GM18498 (cell line): ENCODE results near the gene SETD1B.
"Not testable (repeated sequence)": the region's sequence is repeated elsewhere in the genome, so short reads cannot be mapped to it uniquely, and the experiment has no call there.

Experiments
- ATAC-seq: cut with Tn5 transposase; IDR thresholded peaks from one replicate; pipeline ENCODE4 v1.9.1; 2021; ENCODE audit warnings: mild to moderate bottlenecking, moderate library complexity; ENCODE audit not compliant: unreplicated experiment

SETD1B gene

GRCh38 chr12:121852392-121852791, 48.6 kb downstream of the SETD1B start:
- not testable (repeated sequence) for ATAC-seq

- ATAC-seq, result no peak
Measured at GRCh38 chr12:121857322-121858246, 53.8 kb downstream of the SETD1B start.

GRCh38 chr12:121858318-121858661, 54.5 kb downstream of the SETD1B start:
- ATAC-seq, result no peak

- ATAC-seq, result no peak
Measured at GRCh38 chr12:121858662-121859572, 55.1 kb downstream of the SETD1B start, which contains the start of gene HPD. TSS of gene HPD (minus strand) at chr12:121858859. CDS start at chr12:121858823, 36 bp downstream.

- ATAC-seq, result no peak
Measured at GRCh38 chr12:121860257-121860656, 56.4 kb downstream of the SETD1B start.

GRCh38 chr12:121860699-121861098, 56.9 kb downstream of the SETD1B start:
- ATAC-seq, result not testable (repeated sequence)

GRCh38 chr12:121861636-121862254, 57.9 kb downstream of the SETD1B start:
- ATAC-seq, result no peak

GRCh38 chr12:121866331-121866730, 62.5 kb downstream of the SETD1B start:
- ATAC-seq, result no peak

GRCh38 chr12:121869229-121869628, 65.4 kb downstream of the SETD1B start:
- ATAC-seq, result not testable (repeated sequence)

- no peak for ATAC-seq
Measured at GRCh38 chr12:121871467-121871866, 67.7 kb downstream of the SETD1B start.

GRCh38 chr12:121872546-121873215, 68.9 kb downstream of the SETD1B start:
- ATAC-seq, result no peak

- no peak for ATAC-seq
Measured at GRCh38 chr12:121873216-121873569, 69.4 kb downstream of the SETD1B start.

GRCh38 chr12:121874071-121874470, 70.3 kb downstream of the SETD1B start:
- ATAC-seq, result no peak

- ATAC-seq, result no peak
Measured at GRCh38 chr12:121875582-121875981, 71.8 kb downstream of the SETD1B start.

GRCh38 chr12:121876080-121876447, 72.3 kb downstream of the SETD1B start:
- ATAC-seq, result not testable (repeated sequence)
